GM10847 (cell line): ENCODE results near the gene THSD8.

Experiments
- POLR2A ChIP-seq: IDR thresholded peaks from 2 replicates; pipeline ENCODE4 v1.6.1; 2011; ENCODE audit not compliant: insufficient read length; ENCODE audit errors: extremely low read depth

The THSD8 gene

DNA sequence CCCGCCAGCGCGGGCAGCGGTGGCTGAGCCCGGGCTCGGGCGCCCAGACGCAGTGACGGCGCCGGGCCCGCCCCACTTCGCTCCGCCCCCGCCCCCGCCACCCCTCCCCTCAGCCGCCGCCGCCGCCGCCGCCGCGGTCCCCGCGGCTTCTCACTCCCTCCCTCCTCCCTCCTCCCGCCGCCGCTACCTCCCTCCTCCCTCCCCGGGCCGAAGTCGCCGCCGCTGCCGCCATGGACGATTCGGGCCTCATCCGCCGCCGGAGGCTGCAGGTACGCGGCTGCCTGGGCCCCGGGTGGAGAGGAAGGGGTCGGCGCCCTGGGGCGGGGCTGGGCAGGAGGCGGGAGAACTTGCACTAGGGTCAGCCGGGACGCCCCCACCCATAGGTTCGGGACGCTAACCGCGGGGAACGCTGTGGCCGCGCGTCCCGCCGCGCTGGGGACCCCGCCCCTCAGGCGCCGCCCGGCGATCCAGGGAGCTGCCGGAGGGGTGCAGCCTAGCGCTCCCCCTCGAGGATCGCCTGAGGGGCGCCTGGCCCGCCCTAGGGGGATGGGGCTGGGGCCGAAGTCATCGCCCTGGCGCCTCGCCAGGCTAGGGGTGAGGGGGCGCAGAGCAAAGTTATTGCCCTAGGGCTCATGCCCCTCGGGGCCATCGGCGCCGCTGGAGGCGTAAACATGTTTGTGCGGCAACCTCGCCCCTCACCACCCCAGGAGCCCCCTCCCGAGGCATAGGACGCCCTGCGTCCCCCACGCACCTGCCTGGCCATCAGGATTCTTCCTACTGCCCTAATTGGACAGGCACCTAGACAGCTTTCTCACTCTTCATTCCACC lies 32.1 kb downstream of the THSD8 start:
- TF ChIP-seq POLR2A, result no peak

DNA sequence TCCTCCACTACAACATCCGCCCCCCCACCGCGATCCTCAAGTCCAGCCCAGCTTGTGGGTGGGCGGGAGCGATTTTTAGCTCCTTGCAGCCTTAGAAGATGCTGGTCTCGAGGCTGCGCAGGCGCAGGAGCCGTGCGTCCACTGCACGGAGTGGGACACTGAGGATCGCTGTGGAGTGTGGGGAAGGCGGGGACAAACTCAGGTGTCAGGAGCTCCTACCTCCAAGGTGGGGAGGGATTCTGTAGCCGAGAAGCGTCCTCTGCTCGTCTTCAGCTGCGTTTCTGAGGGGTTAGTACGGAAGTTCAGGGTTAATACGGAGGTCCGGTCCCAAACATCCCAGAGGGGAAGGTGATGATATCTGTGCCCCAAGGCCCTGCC lies 32.7 kb downstream of the THSD8 start, which contains the start of gene RTBDN:
Gene RTBDN (minus strand): TSS at position 14 of the 378 bp plus-strand sequence. CDS start 4,600 bp downstream, outside the sequence.
- TF ChIP-seq POLR2A, result no peak

DNA sequence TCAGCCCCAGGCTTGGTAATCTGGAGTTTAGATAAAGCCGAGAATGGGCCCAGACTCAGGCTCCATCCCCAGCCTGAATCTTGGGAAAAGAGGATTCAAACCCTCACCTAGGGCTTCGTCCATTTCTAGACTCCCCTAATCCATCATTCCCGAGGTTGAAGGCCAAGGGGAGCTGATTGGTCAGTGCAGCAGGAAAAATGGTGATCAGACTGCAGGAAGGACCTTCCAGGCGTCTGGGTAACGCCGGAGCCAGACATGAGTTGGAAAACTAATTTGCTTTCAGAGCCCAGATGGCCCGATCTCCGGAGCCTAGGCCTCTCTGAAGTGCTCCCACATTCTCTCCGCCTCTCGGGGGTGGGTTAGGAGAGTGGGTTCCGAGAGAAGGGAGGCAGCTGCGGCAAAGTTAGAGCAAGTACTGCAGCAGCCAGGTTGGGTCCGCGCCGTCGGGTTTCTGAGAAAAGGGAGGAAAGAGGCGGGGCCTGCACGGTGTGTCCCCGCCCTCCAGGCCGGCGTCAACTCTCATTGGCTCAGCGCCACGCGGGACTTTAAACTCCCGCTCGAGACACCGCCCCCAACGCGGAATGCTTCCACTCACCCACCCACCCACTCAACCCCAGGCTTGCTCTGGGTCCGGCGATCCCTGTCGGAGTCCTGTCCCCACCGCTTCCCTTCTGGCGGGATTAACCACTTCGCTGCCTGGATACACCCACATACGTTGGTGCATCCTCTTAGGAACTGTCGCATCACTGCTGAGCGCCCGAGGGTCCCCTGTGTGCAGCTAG lies 33.3 kb downstream of the THSD8 start:
- no peak for TF ChIP-seq POLR2A

DNA sequence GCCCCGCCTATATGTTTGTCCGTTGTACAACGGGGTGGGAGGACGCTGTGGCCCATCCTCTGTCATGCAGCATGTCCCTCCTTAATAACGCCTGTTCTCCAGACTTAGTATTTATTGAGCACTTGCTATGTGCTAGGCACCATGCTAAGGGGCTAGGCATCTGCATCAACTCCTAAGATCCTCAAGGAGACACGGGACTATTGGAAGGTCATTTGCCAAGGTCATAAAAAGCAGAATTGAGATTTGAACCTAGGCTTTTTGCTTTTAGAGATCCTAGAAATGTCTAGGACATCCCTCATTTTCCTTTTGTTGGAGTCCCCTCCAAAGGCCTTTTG lies 34.6 kb downstream of the THSD8 start:
- no peak for TF ChIP-seq POLR2A

DNA sequence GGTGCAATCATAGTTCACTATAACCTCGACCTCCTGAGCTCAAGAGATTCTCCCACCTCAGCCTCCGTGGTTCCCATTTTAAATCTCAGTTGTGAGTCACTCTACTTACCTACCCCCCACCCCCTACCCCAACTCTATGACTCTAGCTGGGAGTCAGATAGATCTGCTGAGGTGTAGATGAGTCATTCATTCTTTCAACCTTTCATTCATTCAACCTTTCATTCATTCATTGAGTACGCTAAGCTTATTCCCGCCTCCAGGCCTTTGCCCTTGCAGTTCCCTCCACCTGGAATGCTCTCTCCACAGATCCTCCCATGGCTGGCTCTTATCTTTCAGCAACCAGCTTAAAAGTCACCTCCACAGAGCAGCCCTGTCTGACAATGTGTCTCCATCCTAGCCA lies 35.4 kb downstream of the THSD8 start:
- no peak for TF ChIP-seq POLR2A

DNA sequence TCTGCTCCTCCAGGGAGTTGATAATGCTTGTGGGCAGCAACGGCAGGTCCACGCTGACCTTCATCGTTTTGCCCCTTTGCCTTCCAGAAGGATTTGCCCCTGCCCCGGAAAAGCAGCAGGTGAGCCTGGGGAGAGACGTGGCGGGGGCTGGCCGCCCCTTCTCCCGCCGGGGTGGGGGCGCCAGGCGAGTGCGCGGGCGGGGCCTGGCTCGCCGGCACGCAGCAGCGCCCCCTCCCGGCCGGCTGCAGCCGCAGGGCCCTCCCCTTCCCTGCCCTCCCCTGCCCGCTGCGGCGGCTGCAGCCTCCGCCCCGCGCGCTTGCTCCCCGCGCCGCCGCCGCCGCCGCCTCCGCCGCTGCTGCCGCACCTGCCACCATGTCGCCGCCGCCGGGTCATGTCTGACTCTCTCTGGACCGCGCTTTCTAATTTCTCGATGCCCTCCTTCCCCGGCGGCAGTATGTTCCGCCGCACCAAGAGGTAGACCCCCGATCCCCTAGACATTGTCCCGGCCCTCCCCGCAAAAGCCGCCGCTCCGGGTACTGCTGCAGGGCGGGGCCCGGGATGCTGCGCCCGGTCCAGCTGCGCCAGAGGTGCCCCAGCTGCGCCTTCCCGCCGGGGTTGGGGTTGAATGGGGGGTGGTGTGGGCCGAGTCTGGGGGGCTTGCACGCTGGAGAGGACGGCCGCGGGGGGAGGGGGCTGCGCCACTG lies 36.5 kb downstream of the THSD8 start, which contains the start of gene MAST1:
Gene MAST1 (plus strand): TSS at position 334 of the 704 bp plus-strand sequence. CDS start 58 bp downstream, at position 392.
- TF ChIP-seq POLR2A, result no peak

DNA sequence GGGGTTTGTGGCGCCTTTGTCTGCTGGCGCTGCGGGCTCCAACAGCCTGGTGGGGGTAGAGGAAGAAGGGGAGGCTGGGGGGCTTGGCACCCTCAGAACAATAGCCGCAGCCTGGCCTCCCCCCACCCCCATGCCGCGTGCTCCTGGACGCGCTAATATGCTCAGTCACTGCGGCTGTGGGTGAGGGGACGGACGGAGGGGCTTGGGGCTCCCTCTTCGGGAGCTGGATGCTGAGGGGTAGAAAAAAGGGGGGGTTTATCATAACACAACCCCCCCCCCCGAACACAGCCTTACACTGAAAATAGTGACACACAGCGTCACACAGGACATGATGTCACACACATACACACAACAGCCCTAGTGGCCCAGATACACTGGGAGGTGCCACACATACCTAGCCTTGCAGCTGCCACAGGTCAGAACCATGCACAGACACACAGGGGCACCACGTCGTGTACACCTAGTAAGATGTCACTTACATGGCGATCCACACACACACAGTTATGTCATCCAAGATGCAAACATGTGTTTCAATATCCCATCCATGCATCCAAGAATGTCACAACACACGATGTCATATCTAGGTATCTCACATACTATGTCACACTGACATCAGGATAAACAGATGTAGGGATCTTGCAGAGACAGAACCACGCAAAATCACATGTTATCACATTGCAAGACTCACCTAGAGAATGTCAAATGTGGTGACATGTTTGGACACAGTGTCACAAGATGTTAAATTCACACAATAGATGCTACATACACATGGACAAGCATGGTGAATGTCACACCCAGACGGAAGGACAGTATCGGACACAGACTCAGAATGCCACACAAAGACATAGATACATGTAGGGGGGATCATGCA lies 37.3 kb downstream of the THSD8 start:
- no peak for TF ChIP-seq POLR2A

DNA sequence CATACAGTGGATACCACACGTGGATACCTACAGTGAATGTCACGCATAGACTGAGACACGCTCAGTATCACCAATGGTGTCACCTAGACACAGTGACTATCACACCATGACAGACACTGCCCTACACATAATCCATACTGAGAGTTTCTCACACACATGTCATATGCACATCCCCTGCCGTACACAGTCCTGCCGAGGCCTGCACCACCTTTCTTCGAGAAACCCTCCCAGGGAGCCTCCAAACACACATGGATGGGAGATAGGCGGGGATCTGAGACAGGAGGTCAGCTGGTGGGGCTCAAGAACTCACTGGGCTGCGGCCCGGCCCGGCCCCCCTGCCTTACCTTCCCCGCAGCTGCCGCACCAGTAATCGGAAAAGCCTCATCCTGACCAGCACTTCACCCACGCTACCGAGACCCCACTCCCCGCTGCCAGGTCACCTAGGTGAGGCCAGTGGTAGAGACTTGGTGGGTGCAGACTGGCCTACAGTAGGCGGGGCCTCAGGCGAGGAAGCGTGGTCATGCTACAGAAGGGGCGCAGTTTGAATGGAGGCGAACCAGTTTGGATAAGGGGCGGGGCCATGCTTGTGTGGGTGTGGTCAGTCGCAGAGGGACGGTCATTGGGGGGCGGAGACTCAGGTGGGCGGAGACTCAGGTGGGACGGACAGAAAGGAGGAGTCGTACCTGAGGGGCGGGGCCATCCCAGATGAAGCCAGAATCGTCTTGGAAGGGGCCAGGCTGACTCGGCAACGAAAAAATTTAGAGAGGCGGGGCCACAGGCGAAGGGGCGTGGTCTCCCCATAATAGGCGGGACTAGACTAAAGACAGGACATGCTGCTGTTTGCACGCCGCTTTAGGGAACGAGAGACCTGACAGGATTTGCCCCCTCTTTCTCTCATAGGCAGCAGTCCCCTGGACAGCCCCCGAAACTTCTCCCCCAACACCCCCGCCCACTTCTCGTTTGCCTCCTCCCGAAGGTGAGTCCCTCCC lies 38.5 kb downstream of the THSD8 start:
- no peak for TF ChIP-seq POLR2A

DNA sequence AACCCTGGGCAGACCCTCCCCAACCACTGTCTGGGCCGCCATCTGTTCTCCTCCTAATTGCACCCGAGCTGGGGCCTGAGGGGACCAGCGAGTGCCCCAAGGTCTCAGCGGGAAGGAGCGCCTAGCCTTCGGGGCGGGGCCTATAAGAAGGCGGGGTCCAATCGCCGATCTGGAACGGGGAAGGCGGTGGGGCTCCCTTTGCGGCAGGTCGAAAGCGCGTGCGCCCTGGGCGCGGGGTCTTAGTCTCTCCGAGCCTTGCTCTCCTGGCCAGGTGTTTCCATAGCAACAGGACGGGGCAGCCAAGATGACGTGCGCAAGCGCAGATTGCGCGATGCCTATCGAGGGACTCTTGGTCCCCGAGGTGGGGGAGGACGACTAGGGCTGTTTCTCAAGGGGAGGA lies 39.2 kb downstream of the THSD8 start:
- no peak for TF ChIP-seq POLR2A

DNA sequence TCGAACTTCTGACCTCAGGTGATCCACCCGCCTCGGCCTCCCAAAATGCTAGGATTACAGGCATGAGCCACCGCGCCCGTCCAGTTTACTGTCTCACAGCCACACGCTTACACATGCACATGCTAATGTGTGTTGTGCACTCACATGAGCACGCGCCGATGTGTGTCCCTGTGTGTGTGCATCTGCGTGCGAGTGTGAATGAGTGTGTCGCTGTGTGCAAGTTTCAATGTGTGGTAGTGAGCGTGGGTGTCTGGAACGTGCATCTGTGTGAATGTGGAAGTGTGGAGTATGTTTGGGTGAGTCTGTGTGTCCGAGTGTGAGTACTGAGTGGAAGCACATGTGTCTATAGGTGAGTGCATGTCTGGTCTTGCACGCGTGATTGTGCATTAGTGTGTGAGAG lies 40.6 kb downstream of the THSD8 start:
- no peak for TF ChIP-seq POLR2A

DNA sequence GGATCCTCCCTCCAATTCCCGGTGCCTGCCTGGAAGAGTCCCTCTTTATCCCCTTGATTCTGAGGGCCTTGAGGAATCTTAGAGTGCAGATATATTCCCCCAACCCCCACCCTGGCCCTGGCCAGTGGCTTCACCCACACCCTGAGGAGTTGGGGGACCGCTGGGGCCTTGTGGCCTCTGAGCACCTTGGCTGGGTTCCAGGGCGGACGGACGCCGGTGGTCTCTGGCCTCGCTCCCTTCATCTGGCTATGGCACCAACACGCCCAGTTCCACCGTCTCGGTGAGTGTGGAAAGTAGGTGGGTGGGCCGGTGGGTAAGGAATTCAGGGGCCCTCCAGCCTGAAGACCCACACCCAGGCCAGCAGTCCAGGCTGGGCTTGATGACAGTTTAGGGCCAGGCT lies 41.5 kb downstream of the THSD8 start:
- TF ChIP-seq POLR2A, result no peak

DNA sequence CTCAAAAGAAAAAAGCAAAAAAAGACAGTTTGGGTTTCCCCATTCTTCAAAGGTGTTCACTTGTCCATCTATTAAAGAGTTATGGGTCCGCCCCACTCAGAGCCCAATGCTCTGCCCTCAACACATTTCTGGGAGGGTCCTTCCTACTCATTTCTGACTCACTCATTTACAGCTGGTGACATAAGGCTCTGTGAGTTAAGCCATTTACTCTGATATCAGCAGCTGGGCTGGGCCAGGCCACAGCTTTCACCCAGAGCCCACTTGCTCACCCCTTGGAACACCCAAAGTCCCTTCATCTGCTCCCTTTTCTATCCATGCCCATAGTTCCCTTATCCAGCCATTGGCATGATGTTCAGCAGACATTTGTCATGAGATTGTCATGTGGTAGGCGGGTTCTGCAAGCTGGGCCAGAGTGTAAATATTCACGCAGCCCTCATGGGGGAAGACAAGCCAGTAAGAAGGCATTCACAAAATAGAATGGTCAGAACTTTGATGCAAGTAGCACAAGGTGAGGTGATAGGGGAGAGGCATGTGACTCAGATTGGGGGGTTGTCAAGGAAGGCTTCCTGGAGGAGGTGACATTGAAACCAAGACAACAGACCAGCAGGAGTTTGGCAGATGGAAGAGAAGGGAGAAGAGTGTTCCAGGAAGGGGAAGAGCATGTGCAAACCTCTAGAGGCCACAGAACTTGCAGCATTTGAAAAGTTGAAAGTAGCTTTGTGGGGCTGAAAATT lies 42.3 kb downstream of the THSD8 start:
- no peak for TF ChIP-seq POLR2A

DNA sequence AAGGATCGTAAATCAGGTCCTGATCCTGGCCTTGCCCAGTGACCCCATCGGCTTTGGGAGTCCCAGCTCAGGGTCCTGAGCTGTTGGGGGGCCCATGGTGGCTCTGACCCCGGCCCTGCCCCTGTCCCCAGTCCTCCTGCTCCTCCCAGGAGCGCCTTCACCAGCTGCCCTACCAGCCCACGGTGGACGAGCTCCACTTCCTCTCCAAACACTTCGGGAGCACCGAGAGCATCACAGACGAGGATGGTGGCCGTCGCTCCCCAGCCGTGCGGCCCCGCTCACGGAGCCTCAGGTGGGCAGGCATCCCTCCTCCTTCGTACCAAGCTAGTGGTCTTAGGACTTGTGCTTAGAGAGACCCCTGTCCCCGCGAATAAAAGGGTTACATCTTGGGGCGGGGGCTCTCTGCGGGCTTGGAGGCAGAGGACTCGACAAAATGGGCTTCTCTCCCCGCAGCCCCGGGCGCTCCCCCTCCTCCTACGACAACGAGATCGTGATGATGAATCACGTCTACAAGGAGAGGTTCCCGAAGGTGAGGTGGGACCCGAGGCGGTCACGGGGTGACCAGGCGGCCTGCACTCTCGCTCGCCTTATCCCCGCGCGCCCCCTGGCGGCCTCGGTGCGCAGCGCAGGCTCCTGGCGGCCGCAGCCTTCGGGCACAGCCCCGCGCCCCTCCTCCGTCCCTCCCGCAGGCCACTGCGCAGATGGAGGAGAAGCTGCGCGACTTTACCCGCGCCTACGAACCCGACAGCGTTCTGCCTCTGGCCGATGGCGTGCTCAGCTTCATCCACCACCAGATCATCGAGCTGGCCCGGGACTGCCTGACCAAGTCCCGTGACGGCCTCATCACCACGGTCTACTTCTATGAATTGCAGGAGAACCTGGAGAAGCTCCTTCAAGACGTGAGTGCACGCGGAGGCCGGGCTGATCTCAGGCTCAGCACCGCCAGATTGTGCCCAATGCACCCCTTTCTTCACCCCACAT lies 45.6 kb downstream of the THSD8 start:
- TF ChIP-seq POLR2A, result no peak
